Kidney (tissue), 2 donors: Measurements from ENCODE around the gene ECM2. TPM values are rescaled to one million over a fixed set of nuclear protein-coding genes. Genes with fewer than 3 reads are reported as not detected.

Experiments
- microRNA-seq: library from miRNA; unstranded; fragments of <30 nt; microRNA quantifications from one replicate; pipeline ENCODE4 v1.2.0, GENCODE V29; 2020
- polyA plus RNA-seq: library from polyadenylated mRNA; stranded (reverse); fragments of 350-450 nt; fragmentation: Illumina TruSeq; extraction: RNeasy Lipid Tissue Mini Kit (QIAGEN cat#74804); gene quantifications from one replicate; pipeline ENCODE4 v1.2.3, GENCODE V29; 2014; ENCODE audit warnings: low read depth, low replicate concordance; ENCODE audit not compliant: insufficient read depth
- total RNA-seq: library from RNA; stranded (reverse); fragmentation: NEBNext Ultra II Directional; extraction: Animal tissue kit (Norgen Biotek cat#: 25700); gene quantifications from one replicate; pipeline ENCODE4 v1.2.1, GENCODE V29; 2021
- donor health status: DM: yes; HTN: yes; CAD: no.

ECM2 gene
- total and polyA plus RNA-seq, 2 donors from 2014 or later = 5.5 to 7.6 TPM

Small RNAs within 50 kb of the gene (microRNA-seq; reads per million reads assigned to microRNA genes)
- gene MIR4670 = not detected

Other genes starting within 250 kb of the ECM2 start
- 98.3 TPM for gene IARS1, start 242.3 kb downstream of the ECM2 start, total RNA-seq
- 30.7 TPM for gene IARS1, start 242.3 kb downstream of the ECM2 start, polyA plus RNA-seq
- 32.4 TPM for gene NOL8, start 210.6 kb downstream of the ECM2 start, total RNA-seq
- gene NOL8, start 210.6 kb downstream of the ECM2 start, polyA plus RNA-seq = 10.8 TPM
- 4.2 TPM for gene CENPP, start 210.0 kb downstream of the ECM2 start, total RNA-seq
- gene CENPP, start 210.0 kb downstream of the ECM2 start, polyA plus RNA-seq = 1.2 TPM
- 3.8 TPM for gene OGN, start 131.4 kb downstream of the ECM2 start, total RNA-seq
- gene OGN, start 131.4 kb downstream of the ECM2 start, polyA plus RNA-seq = 2.0 TPM
- 3.2 TPM for gene OMD, start 111.5 kb downstream of the ECM2 start, total RNA-seq
- gene OMD, start 111.5 kb downstream of the ECM2 start, polyA plus RNA-seq = 0.52 TPM
- 1.5 TPM for gene ASPN, start 53.5 kb downstream of the ECM2 start, total RNA-seq
- gene ASPN, start 53.5 kb downstream of the ECM2 start, polyA plus RNA-seq = 3.2 TPM
- gene IPPK, start 134.1 kb upstream of the ECM2 start, total RNA-seq = 7.3 TPM
- 10.2 TPM for gene IPPK, start 134.1 kb upstream of the ECM2 start, polyA plus RNA-seq
- 25.2 TPM for gene BICD2, start 228.8 kb upstream of the ECM2 start, total RNA-seq
- 10.0 TPM for gene BICD2, start 228.8 kb upstream of the ECM2 start, polyA plus RNA-seq